ENCODE results near the gene ANKRD33B.

Gene ANKRD33B

DNA sequence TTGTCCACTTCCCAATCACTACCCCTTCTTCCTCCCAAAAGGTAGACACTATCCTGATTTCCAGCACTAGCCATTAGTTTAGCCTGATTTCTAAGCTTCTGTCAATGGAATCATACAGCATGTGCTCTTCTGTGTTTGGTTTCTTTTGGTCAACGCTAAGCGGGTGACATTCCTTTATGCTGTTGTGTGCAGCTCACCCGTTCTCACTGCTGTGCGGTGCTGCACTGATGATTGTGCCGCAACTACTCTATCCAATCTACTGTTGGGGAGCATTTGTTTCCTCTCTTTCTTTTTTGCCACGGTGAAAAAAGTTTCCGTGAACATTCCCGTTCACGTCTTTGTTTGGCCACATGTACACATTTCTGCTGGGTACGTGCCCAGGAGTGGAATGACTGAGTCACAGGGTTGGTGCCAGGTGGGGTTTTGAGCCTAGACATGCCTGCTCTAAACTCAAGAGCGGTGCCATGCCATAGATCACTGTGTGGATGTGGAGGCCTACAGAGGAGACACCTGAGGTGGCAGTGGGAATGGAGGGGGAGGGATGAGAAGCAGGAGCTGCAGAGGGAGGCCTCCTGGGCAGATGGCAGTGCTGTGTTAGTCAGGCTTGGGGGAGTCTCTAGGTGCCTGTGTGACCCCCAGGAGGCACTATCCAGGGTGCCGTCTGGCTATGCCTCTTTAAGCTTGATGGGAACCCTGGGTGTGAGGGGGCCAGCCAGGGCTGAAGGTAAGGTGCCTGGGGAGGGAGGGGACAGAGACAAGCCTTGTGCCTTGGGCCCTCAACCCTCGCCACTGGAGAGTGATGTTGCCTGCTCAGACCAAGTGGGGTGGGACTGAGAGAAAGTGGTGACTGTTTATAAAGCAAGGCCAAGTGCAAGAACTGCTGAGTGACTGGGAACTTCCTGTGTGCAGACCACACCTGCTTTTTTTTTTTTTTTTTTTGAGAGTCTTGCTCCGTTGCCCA is 11.4 kb upstream of the ANKRD33B start:
- H3K4me1 ChIP-seq (ENCODE audit: insufficient read depth, low read length): peaks cover 13% of the 10 kb centered on the region
- no peaks in the 10 kb centered on the region for H3K27me3 ChIP-seq (ENCODE audit: insufficient read depth, low read length, poor library complexity)
- H3K9ac ChIP-seq (ENCODE audit: low read depth, low read length): no peak overlapping the region; the same call in 1 of the 2 replicates
- peak overlapping the region; percentile 61 for H2AFZ ChIP-seq (ENCODE audit: low read depth, low read length)
- H3K36me3 ChIP-seq (ENCODE audit: insufficient read depth, low read length): no peaks in the 10 kb centered on the region
- peak overlapping the region; percentile 12; the same call in 1 of the 2 replicates for H3K27ac ChIP-seq (ENCODE audit: low read length)
- peak; percentile 34 for DNase-seq
- TF ChIP-seq, protein P1, sequence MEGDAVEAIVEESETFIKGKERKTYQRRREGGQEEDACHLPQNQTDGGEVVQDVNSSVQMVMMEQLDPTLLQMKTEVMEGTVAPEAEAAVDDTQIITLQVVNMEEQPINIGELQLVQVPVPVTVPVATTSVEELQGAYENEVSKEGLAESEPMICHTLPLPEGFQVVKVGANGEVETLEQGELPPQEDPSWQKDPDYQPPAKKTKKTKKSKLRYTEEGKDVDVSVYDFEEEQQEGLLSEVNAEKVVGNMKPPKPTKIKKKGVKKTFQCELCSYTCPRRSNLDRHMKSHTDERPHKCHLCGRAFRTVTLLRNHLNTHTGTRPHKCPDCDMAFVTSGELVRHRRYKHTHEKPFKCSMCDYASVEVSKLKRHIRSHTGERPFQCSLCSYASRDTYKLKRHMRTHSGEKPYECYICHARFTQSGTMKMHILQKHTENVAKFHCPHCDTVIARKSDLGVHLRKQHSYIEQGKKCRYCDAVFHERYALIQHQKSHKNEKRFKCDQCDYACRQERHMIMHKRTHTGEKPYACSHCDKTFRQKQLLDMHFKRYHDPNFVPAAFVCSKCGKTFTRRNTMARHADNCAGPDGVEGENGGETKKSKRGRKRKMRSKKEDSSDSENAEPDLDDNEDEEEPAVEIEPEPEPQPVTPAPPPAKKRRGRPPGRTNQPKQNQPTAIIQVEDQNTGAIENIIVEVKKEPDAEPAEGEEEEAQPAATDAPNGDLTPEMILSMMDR (IDR thresholded peaks at IDR 0.05; ENCODE audit: borderline replicate concordance, extremely low read depth, low read length, poor library complexity, severe bottlenecking): no peak
- TF ChIP-seq EZH2 (IDR thresholded peaks at IDR 0.05; ENCODE audit: borderline replicate concordance, low read depth, low read length, severe bottlenecking): no peak
- H4K20me1 ChIP-seq (ENCODE audit: insufficient read depth, low read length): no peaks in the 10 kb centered on the region
- H3K4me3 ChIP-seq (ENCODE audit: low read depth in 1 of 2, low read length in 2 of 2): no peak overlapping the region
- H3K4me2 ChIP-seq (ENCODE audit: insufficient read depth, low read length): no peak overlapping the region
- H3K79me2 ChIP-seq (ENCODE audit: insufficient read depth, low read length): no peaks in the 10 kb centered on the region
- ATAC-seq (ENCODE audit: insufficient read depth, low read depth): peak; percentile 78
- peaks cover 3% of the 10 kb centered on the region for H3K9me3 ChIP-seq (ENCODE audit: insufficient read depth, low read length, severe bottlenecking)

DNA sequence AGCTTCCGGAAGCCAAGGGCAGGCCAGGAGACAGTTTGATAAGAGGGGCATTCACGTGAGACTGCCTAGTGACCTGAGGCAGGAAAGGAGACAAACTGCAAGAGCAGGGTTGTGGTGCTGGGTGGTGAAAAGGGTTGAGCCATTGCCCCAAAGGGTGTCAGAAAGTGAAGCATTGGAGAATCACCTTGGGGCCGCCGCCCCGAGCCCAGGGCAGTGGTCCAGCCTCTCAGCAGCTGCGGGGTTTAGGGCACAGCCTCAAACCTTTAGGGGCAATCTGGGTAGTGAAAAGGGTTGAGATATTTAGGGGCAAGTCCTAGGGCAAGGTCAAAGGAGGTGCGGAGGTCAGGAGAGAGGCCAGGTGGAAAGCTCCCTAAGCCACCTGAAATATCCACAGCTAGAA is 10.4 kb upstream of the ANKRD33B start:
- H3K9me3 ChIP-seq (ENCODE audit: insufficient read depth, low read length, severe bottlenecking): peaks cover 3% of the 10 kb centered on the region
- ATAC-seq (ENCODE audit: insufficient read depth, low read depth) (no peak), DNase-seq (no peak)
- H3K9ac ChIP-seq (ENCODE audit: low read depth, low read length): no peak overlapping the region
- H3K36me3 ChIP-seq (ENCODE audit: insufficient read depth, low read length): no peaks in the 10 kb centered on the region
- no peaks in the 10 kb centered on the region for H3K79me2 ChIP-seq (ENCODE audit: insufficient read depth, low read length)
- no peak for TF ChIP-seq EZH2 (IDR thresholded peaks at IDR 0.05; ENCODE audit: borderline replicate concordance, low read depth, low read length, severe bottlenecking)
- TF ChIP-seq, protein P1 (IDR thresholded peaks at IDR 0.05; ENCODE audit: borderline replicate concordance, extremely low read depth, low read length, poor library complexity, severe bottlenecking): no peak
- no peak overlapping the region for H3K4me3 ChIP-seq (ENCODE audit: low read depth in 1 of 2, low read length in 2 of 2)
- H4K20me1 ChIP-seq (ENCODE audit: insufficient read depth, low read length): no peaks in the 10 kb centered on the region
- H3K4me2 ChIP-seq (ENCODE audit: insufficient read depth, low read length): no peak overlapping the region
- H3K4me1 ChIP-seq (ENCODE audit: insufficient read depth, low read length): peaks cover 13% of the 10 kb centered on the region
- no peak overlapping the region for H3K27ac ChIP-seq (ENCODE audit: low read length)
- no peaks in the 10 kb centered on the region for H3K27me3 ChIP-seq (ENCODE audit: insufficient read depth, low read length, poor library complexity)
- H2AFZ ChIP-seq (ENCODE audit: low read depth, low read length): no peak overlapping the region

DNA sequence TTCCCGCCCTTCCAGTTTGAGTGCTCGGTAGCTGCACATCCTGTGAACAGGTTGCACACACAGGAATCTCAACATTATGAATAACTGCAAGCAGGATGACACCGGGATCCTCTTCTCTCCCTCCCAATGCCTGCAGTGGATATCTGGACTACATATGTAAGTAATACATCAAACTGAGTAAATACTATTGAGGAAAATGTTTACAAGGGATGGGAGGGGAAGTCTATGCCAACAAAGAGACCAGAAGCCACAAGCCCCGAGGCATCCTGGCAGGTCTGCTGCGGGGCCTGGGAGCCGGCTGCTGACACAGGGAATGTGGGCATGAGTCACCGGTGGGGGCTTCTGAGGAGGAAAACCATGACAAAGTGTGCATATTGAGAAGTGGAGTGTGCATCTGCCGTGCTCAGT is 8.6 kb upstream of the ANKRD33B start:
- Histone ChIP-seq H2AFZ (ENCODE audit: low read depth, low read length) (no peak overlapping the region), H3K4me2 (ENCODE audit: insufficient read depth, low read length) (no peak overlapping the region), H3K27ac (ENCODE audit: low read length) (no peak overlapping the region)

More for the DNA sequence above, 8.6 kb upstream of the ANKRD33B start:
- Histone ChIP-seq H3K4me1 (ENCODE audit: insufficient read depth, low read length) (peaks cover 13% of the 10 kb centered on the region), H3K27me3 (ENCODE audit: insufficient read depth, low read length, poor library complexity) (no peaks in the 10 kb centered on the region), H3K79me2 (ENCODE audit: insufficient read depth, low read length) (no peaks in the 10 kb centered on the region), H4K20me1 (ENCODE audit: insufficient read depth, low read length) (no peaks in the 10 kb centered on the region), H3K9ac (ENCODE audit: low read depth, low read length) (no peak overlapping the region), H3K9me3 (ENCODE audit: insufficient read depth, low read length, severe bottlenecking) (no peaks in the 10 kb centered on the region), H3K36me3 (ENCODE audit: insufficient read depth, low read length) (no peaks in the 10 kb centered on the region), H3K4me3 (ENCODE audit: low read depth in 1 of 2, low read length in 2 of 2) (no peak overlapping the region)
- TF ChIP-seq, protein P1 (IDR thresholded peaks at IDR 0.05; ENCODE audit: borderline replicate concordance, extremely low read depth, low read length, poor library complexity, severe bottlenecking): no peak
- TF ChIP-seq EZH2 (IDR thresholded peaks at IDR 0.05; ENCODE audit: borderline replicate concordance, low read depth, low read length, severe bottlenecking): no peak
- ATAC-seq (ENCODE audit: insufficient read depth, low read depth) (no peak), DNase-seq (no peak)

Measured in DND-41 (cell line).